Activated CD8-positive, alpha-beta memory T cell treated with anti-CD3 and anti-CD28 coated beads, Interleukin-2, amount 50 U/mL, for 4 hours (primary cell): ENCODE data around the gene CPVL.
A peak's percentile ranks its signal among the peaks of the same experiment; 100 is the strongest.
"Not testable (repeated sequence)": the region's sequence is repeated elsewhere in the genome, so short reads cannot be mapped to it uniquely, and the experiment has no call there.

Experiments used
- DNase-seq: peaks from one replicate; pipeline ENCODE4 v3.0.0-alpha.2; 2020

The CPVL gene

GRCh38 chr7:29115753-29116152 lies 30.6 kb downstream of the CPVL start:
- no peak for DNase-seq

DNA sequence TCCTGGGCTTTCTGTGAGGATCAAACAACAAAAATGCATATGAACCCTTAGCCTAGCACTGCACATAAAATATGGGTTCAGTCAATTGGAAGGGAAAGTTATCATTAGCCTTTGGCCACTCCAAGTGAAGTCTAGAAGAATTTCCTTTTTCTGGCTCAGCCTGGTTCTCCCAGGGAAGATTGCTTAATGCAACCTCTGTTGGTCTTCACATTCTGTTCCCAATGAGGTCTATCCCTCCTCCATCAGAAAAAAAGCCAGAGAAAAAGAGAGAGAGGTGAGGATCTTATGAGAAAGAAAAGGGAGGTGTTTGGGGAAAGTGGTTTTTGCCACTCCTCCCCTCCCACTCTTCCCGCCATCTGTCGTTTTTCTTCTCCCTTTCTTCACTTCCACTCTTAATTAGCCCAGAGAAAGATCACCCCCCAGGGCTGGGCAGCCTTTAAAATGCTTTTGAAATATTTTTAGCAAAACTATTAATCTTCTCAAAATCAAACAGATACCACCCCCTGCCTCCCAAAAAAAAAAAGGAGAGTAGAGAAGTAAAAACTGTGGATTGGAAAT lies 31.1 kb downstream of the CPVL start:
- DNase-seq = no peak

- DNase-seq = not testable (repeated sequence)
Observed at GRCh38 chr7:29114266-29114665, 32.1 kb downstream of the CPVL start.

DNA sequence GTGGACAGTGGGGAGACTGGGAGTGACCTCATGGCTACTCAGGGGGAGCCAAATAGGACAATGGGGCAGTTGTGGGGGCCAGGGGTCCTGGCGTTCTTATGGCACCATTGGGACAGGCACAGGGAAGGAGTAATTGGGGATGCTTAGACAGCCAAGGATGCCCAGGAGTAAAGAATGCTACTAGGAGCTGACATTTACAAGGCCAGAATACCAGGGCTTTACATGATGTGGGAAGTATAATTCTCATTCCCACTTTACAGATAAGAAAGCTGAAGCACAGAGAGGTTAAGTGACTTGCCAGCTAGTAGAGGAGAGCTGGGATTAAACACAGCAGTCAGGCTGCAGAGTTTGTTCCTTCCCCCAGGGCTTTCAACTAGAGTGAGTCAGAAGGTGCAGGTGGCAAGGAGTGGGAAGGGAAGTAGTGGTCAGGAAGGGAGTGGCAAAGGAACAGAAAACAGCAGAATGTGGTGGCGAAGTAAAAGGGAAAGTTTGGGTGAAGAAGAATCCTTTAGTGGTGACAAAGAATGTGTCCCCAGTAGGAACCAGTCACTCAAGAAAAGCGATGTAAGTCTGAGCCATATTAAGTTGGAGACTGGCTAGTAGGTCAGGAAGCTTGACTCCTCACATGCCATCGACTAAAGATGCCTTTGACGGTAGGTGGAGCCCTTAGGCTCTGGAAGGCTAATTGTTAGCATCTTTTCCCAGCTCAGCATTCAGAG lies 32.8 kb downstream of the CPVL start:
- DNase-seq = no peak

GRCh38 chr7:29112721-29113120 lies 33.6 kb downstream of the CPVL start:
- no peak for DNase-seq

GRCh38 chr7:29109899-29110298 lies 36.4 kb downstream of the CPVL start:
- no peak for DNase-seq

DNA sequence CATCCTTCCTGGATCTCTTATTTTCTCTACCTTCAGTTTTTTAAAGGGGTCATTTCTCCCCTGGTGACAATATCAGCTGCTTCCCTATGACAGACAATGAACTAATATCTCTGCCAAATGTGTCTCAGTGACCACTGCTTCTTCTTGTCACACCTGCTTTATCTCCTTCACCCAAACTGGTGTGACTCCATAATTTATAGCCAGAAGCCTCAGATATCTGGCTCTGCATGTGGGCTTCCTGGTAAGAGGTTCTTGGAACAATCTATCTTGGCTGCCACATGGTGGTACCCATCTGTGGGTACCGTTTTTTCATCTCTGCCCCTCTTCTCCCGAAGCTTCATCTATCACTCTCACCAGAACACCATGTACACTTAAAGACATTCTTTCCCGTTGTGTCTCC lies 37.0 kb downstream of the CPVL start:
- no peak for DNase-seq

GRCh38 chr7:29107056-29107455 lies 39.3 kb downstream of the CPVL start:
- DNase-seq = no peak

DNA sequence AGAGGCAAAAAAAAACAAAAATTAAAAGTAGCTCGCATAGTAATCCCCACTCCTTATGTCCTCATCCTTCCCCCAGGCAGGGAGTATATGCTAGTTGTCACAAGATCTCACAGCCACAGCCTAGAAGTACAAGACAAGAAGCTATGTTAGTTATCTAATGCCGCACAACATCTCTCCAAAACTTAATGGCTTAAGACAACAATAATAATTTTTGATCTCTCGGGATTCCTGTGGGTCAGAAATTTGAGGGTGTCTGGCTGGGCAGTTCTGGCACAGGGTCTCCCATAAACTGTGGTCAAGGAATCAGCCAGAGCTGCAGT lies 39.7 kb downstream of the CPVL start:
- no peak for DNase-seq

GRCh38 chr7:29105752-29106668 lies 40.3 kb downstream of the CPVL start:
- DNase-seq = no peak

DNA sequence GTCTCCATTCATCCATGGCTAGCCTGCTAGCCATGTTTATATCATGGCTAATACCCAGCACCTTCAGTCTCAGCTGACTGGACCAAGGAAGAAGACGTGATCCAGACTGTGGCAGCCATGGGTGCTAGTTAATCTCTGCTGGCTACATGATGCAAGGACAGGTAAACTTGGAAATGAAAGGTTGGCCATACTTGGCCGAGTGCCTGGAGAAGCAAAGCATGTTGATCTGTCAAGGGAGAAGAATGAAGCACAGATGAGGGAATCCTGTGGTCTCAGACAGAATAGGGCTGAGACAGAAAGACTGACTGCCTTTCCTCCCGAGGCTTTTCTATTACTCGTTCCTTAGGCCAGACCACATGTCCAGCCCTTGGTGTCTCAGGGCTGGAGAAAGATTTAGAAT lies 41.1 kb downstream of the CPVL start:
- DNase-seq = no peak

- peak; percentile 44 for DNase-seq
Observed at GRCh38 chr7:29102558-29103151, 43.7 kb downstream of the CPVL start.

DNA sequence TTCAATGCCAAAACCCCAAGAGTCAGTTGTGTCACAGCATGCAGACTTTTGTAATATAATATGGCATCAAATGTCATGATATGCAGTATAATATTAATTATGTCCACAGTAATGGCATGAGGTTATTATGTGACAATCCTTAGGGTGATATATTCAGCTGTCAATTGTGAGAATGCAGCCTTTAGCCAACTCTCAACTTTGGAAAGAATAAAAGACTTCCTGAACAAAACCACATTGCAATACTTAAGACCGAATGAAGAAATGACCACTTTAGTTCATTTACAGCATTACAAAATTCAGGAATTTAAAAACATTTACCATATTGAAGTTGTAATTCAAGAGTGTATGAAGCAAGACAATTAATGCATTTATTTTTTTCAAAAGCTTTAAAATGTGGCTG lies 45.4 kb downstream of the CPVL start:
- no peak for DNase-seq

DNA sequence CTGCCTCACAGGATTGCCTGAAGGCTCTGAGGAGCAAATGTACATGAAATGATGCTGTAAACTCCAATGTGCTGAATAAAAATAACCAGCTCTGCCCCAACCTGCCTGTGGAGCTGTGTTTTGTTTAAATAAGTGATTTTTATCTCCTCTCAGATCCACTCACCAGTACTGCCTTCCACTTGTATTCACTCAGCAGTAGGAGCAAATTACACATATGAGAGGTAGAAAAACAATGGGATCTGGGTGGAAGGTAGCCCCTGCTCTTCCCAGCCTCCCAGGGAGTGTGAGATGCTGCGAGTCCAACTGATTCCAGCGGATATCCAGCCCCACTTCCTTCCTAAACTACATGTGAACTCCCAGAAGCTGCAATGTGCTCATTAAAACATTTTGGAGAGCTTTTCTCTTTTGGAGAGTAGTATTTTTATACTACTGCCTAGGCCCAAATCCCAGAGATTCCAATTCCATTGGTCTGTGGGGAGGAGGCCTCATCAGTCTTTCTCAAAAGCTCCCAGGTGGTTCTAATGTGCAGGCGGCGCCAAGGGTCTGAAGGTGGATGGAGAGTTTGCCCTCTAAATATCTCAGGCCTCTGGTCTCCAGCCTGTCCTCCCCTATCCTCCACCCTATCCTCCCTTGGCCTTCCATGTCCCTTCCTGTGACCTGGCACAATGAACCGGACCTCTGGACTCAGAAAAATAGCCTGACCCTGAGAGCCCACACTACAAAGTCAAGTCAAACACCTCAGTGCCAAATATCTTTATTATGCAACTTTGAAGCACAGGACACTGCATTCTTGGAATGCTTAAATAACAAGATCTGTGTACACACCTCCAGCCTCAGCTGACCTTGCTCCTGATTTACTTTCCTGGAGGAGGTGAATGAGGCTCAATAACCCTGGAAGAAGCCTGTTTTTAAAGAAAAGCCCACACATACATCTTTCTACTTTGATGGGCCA lies 46.2 kb downstream of the CPVL start:
- DNase-seq = no peak

DNA sequence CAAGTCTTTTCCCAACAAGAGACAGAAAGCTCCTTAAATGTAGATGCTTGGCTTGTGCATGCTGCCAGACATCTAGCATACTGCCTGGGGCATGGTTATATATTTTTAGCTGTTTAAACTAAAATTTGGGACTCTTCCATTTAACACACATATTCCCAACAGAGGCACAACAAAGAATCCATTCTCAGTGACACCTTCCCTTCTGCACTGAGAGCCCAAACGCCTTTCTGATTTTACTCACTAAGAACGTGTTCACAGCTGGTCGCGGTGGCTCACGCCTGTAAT lies 49.9 kb downstream of the CPVL start:
- DNase-seq = no peak

DNA sequence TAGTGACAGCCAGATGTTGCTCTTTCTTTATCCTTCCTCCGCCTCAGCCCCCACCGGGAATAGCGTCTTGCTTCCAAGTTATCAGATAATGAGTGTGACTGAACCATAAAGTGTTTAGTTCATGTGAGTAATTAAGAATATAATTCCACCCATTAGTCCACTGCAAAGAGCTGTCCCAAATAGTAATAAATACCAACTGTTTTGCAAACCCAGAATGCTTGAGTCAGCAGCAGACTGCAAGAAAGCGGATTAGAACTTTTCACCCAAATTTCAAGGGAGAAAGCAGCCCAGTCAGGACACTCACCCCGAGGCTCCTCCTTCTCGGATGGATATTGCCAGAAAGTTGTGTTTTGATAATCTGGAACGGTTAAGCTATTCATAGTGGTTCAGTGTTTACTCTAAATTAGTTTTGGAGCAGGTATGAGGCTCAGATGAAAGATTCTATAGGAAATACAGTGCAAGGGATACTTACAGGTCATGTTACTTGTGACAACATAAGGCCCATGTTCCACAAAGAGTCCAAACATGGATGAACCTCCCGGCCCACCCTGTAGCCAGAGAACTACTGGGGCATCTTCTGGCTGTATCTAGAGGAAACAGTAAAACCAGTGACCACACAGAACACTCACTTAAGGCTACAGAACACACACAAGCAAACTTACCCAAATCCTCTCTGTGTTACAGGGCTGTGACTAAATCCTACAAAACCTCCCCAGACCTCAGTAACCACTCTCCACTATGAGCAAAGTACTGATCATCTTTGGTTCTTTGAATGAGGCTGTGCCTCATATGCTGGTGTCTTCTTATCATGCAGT lies 50.5 kb downstream of the CPVL start:
- no peak for DNase-seq

DNA sequence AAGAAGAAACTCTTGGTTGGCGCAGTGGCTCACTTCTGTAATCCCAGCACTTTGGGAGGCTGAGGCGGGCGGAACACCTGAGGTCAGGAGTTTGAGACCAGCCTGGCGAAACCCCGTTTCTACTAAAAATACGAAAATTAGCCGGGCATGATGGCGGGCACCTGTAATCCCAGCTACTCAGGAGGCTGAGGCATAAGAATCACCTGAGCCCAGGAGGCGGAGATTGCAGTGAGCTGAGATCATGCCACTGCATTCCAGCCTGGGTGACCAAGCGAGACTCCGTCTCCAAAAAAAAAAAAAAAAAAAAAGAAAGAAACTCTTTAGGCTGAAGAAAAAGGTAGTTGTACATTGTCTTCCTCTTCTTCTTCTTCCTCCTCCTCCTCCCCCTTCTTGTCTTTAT lies 53.2 kb downstream of the CPVL start:
- not testable (repeated sequence) for DNase-seq

GRCh38 chr7:29091715-29092114 lies 54.6 kb downstream of the CPVL start:
- no peak for DNase-seq

DNA sequence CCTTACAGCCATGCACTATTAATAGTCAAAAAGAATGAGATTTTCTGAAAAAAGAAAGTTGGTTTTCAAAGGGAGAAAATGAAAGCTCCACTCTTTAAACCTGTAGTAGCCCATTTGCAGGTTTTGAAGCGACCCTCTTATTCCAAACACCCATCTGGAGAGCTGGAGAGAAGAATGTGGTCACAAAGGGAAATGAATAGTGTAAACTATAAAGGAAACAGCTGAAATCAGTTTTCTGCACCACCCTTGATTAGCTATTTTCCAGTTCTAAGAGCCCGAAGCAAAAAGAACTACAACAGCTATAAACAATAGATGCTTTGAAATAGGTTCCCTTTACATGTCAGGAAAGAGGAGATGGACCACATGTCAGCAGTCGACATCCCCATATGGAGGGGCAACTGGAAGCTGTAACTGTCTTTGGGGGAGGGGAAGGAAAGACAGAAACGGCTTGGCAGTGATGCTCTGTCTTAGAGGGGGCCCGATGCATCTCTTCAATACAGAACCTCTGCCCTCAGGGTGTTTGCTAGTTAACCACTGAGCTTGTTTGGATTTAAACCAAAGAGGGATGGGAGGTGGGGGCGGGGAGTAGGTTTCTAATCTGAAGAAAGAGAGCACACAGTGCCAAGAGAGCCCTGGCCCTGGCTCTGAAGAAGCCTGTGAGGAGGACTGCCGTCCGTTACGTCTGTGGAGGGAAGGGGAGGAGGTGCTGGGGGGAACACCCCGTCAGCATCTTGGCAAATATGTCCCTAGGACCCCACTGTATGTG lies 55.3 kb downstream of the CPVL start:
- DNase-seq = no peak

- DNase-seq = no peak
Observed at GRCh38 chr7:29090151-29090805, 56.1 kb downstream of the CPVL start.

- no peak for DNase-seq
Observed at GRCh38 chr7:29087840-29088170, 58.5 kb downstream of the CPVL start.
